Measurements from ENCODE around the gene KCNK7.

Gene KCNK7

DNA sequence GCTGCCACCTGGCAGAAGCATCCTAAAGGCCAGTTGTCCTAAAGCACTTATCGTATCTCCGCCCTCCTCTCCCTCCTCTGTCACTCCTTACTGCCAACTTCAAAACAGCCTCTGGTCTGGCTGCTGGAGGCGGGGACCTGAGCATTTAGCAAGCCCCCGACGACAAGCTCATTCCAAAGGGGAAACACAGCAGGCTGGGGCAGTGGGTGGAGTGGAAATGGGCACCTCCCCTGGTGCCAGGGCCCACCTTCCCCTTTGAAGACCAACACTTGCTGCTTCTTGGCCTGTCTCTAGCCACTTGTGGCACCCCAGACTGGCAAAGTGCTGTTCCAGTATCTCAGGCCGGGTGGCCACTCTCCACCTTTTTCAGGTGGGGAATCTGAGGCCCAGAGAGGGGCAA is 14.8 kb upstream of the KCNK7 start:
- DNase-seq: no peak

DNA sequence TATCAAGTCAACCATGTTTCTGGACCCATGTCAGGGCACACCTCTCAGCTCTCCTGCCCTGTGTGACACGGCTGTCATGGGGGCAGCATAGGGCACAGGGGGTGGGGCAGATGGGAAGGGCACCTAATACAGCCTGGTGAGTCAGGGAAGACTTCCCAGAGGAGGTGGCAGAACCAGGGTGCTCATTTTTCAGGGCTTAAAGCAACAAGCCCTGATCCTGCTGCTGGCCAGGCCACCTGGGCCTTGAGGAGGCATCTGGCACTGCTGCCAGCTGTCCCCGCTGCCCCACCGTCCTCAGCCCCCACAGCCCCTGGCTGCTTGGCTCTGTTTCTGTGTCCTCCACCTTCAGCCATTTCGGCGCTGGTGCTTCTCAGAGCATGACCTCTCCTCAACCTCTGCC is 14.1 kb upstream of the KCNK7 start:
- DNase-seq: no peak

DNA sequence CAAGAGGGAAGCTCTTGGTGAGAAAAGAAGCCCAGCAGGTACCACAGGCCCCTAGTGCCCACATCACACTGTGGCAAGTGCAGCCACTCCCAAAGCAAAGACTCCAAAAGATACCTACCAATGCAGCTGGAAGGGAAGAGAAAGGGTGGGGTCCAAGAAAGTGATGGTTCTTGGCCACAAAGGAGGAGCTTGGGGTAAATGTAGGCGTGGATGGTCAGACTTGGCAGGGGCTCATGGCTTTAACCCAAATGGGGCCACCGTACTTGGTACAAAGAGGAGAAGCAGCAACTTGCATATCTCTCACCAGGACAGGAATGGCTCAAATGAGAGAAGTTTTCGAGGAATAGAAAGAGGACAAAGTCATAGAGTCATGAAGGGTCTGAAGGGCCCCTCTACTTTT is 13.6 kb upstream of the KCNK7 start:
- no peak for DNase-seq

DNA sequence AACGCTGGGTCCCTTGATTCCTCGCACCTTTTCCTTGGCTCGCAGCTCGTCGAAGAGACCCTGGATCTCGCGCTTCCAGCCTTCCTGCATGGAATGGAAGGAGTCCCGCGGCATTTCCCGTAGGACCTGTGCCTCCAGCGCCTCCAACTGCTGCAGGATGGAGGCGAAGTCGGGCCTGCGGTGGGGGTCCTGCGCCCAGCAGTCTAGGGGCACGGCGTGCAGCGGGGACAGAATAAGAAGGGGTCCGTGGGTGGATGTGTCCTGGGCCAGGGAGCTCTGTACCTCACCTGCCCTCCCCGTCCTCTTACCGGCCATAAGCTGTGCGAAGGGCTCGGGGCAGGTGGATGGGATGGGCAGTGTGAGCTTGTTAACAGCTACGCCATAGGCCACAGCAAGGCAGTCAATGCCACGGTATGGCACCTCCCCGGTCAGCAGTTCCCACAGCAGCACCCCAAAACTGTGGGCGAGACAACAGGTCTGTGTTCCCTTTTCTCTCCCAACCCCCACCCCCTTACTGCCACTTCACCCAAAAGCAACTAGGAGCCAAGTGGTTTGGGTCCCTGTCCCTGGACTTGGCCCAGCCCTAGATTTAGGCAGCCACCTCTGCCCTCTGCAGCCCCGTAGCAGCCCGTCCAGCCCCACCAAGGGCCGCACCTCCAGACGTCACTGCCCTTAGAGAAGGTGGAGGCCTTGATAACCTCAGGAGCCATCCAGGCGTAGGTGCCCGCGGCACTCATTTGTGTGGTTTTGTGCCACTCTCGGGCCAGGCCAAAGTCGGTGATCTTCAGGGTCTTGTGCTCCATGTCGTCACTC is 12.2 kb upstream of the KCNK7 start:
- DNase-seq: no peak

DNA sequence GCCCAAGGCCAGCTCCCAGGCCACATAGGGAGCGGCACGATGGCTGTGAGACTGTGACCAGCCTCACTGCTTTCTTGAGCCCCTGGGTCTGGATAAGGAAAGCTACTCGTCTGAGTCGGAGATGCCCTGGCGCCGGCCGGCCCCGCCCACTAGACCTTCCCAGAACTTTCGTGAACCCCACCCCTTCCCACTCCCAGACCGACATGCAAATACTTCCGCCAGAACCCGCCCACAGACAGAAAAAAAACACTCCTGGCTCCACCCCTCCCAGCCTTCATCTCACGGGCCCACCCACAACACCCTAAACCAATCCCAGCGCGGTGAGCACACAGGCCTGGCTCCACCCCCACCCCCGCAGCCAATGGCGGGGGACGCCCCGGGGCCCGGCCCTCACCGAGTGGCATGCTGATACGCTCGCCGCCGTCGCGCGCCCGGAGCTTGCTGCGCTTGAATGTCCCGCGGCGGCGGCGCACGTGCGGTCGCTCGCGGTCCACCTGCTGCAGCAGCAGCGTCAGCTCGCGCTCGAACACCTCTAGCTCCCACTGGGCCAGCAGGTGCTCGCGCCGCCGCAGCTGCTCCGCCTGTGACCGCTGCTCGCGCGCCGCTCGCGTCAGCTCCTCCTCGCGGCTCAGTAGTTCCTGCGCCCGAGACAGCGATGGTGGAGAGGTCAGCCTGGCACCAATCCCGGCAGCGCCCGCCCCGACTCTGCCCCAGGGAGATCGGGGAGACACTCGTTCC is 11.4 kb upstream of the KCNK7 start:
- DNase-seq: peak; percentile 13

DNA sequence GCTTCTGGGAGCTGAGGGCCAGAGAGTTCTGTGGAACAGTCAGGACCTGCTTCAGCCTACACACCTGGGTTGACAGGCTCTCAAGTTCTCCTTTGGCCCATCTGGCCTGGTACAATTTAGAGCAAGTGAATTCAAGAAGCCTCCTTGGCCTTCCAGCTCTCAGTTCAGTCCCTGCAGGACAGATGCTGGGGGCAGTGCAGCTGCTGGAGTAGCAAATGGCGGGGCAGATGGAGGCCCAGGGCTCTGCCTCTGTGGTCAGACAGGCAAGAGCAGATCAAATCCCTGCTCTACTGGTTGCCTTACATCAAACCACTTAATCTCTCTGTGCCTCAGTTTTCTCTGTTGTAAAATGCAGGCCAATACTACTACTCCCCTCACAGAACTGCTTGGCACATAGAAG is 8.7 kb upstream of the KCNK7 start:
- DNase-seq: no peak

DNA sequence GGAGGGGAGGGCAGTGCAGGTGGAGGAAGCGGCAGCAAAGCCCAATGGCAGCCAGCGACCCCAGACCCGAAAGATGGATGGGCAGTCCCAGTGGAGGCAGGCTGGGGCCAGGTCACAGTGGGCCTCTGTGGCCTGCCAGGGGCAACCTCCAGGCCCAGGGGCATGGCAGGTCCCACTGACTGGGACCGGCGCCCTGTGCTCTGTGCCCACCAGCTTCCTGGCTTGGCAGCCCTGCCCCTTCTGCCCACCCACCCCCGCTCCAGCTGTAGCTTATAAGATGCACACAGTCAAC is 4.3 kb upstream of the KCNK7 start:
- no peak for DNase-seq

DNA sequence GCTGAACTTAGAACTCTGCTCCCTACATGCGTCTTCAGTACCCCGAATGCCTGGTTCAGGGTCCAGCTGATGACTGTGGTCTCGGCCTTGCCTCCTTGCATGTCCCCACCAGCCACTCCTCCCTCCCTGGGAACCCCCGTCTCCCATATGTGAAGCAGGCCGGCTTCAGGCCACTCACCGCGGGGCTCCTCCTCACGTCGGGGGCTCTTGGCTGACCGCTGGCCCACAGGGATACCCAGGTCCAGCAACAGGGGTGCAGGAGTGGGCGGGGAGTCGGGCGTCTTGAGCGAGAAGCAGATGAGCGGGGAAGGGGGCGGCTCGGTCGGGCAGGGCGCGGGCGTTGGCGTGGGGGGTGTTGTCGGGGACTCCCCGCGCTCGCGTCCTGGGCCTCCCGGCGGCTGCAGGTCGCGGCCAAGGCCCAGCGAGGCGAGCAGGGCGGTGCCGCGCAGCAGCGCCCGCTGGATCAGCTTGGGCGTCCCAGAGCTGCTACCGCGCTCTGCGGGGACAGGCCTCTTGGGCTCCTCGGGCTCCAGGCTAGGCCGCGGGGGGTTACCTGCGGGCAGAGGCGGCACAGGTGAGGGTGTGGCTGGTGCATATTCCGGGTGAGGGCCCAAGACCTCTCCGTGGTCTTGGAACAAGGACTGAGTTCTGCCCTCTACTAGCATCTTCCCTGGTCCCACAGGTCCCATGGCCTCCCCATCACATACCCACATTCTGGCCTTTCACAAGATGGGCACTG is 3.8 kb upstream of the KCNK7 start:
- no peak for DNase-seq

DNA sequence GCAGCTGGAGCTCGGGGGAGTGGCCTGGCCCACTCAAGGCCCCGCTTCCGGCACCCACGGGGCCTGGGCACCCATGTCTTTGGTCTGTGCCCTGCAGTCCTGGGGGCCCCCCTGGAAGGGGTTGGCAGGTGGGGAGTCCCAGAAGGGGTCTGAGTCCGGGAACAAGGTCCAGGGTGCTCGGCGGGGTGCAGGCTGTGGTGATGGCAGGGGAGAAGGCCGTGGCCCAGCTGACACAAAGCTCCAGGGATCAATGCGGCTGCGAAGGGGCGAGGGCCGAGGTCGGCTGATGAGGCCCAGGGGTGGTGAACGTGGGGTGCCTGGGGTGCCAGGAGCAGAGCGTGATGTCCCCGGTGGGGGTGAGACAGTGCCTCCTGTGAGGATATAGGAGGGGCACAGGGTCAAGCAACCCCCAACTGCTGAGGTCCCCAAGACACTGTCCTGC is 2.7 kb upstream of the KCNK7 start:
- no peak for DNase-seq

DNA sequence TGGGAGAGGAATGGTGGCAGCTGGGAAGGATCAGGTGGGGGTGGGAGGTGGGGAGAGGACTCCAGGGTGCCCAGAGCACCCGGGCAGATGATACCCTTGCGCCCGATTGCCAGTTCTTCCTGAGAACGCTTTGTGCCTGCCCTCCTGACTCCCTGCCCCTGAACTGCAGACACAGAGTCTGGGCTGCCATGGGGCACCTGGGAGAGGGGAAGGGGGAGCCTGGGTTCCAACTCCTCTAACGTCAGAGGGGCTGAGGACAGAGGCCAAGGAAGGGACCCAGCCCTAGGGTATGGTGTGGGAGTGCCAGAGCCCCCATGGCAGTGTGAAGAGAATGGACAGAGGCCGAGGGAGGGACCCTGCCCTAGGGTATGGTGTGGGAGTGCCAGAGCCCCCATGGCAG is 920 bp upstream of the KCNK7 start:
- DNase-seq: no peak

DNA sequence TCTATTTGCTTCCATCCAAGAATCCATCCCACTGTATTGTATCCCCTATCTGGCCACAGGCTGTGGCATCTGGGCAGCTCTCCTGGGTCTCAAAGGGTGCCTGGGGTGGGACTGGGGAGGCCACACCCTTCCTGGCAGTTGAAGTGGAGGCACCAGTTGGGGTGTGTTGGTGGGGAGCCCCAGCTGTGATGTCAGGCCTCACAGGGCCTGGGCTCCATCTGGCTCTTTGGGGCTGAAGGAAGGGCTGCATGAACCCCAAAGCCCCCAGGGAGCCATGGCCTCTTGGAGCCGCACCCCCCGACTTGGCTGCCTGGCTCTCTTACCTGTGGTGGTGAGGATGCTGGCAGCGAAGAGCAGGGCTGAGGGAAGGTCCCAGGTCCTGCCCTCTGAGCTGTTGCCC is 469 bp downstream of the KCNK7 start:
- DNase-seq: no peak

DNA sequence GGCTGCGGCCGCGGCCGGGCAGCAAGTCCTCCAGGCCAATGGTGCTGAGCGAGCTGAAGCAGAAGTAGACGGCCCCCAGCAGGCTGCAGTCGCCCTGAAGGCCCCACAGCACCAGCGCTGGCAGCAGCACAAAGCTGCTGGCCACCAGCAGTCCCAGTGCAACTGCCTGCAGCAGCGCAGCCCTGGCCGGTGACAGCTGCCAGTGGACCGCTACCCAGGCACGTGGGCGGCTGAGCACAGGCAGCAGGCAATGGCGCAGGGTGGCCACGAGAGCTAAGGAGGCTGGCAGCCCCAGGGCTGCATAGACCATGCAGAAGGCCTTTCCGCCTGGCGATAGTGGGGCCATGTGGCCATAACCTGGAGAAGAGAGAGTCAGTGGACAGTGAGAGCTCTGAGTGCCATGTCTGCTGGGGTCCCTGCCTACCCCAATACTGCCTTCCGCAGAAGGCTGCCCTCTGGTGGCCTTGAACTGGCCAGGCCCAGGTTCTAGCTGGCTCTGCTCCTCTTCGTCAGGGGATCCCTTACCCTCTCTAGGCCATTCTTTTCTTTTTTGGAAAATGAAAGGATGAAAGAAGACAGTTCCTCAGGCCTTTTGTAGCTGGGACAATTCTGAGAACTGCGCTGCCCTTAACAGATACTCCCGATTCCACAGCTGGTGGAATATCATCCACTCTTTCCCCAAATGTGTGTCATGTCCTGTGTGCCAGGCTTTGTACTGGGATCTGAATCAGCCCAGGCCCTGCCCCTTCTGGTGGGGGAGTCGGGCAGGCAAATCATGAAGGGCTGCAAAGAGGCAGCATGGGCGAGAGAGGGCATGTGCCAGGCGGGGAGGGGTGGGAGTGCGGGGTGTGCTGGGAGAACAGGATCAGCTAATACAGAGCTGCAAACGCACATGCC is 1.8 kb downstream of the KCNK7 start:
- DNase-seq: no peak

DNA sequence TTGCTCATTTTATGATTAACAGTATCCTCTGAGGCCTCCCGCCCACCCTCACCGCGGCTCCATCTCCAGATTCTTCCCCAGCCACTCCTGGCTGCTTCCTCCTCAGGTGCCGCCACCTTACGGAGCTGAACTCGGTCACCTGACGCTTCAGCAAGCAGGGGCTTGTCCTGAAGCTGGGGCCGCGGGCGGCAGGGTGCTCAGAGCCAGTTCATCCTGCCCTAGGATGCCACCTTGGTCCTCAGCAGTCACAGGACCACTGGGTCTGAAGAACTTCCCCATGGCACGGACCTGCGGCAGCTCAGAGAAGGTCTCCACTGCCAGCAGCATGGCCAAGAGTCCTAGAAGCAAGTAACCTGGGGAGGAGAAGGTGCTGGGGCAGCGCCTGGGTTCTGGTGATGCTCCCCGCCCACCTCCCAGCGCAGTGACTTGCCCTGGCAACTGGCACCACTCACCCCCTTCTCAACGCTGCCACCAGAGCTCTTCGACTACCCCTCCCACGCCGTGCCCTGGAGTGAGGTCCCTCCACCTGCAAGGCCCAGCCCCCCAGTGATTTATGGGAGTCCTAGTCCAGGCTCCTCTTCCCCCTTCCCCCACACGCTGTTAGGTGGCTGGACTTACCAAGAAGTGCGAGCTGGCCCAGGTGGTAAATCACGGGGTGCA is 2.6 kb downstream of the KCNK7 start:
- DNase-seq: no peak

DNA sequence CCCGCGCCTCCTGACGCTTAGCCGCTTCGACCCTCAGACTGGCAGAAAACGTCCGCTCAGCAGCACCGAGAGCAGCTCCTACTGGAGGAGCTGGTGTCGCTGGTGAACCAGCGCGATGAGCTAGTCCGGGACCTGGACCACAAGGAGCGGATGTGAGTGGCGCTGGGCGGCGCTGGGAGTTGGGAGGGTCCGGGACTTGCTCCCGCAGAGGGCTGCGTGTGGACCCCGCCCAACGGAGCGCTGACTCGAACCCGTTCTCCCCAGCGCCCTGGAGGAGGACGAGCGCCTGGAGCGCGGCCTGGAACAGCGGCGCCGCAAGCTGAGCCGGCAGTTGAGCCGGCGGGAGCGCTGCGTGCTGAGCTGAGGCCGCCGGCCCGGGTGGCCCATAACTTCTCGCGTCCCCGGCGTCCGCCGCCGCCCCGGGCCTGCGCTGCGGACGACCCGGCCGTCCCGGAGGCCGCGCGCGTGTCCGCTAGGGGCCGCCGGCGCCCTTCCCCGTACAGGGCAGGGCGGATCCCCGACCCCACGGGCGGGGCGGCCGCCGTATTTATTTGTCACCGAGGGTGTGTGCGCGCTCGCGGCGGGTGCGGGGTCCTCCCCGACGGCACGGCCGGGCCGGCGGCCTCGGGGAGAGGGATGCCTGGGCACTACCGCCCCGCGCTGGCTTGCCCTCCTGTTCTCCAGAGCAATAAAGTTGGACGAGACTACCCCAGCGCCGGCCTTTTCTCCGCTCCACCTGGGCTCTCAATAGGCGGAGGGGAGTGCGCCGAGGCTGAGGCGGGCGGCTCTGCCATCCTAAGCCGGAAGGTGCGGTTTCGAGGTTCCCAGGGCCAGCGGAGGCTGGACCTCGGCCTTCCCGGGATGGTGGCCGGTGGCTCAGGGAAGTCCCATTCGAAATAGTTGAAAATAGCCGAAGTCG is 3.4 kb downstream of the KCNK7 start:
- no peak for DNase-seq

DNA sequence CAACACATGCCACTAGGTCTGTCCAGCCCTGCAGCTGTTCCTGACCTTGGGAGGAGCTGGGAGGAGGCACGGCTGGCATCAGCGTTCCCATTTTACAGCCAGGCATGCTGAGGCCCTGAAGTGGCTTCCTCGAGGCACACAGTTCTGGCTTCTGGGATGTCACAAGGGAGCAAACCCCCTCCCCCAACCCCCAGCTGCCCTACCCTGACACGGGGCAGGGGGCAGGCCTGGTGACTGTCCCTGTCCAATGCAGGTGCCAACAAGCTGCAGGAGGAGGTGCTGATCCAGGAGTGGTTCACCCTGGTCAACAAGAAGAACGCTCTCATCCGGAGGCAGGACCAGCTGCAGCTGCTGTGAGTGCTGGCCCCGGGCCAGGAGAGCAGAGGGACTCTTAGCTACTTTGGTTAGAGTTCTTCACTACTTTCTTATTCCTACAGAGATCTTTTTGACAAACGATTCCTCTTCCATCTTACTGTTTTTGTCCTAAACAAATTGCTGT is 5.3 kb downstream of the KCNK7 start:
- no peak for DNase-seq

DNA sequence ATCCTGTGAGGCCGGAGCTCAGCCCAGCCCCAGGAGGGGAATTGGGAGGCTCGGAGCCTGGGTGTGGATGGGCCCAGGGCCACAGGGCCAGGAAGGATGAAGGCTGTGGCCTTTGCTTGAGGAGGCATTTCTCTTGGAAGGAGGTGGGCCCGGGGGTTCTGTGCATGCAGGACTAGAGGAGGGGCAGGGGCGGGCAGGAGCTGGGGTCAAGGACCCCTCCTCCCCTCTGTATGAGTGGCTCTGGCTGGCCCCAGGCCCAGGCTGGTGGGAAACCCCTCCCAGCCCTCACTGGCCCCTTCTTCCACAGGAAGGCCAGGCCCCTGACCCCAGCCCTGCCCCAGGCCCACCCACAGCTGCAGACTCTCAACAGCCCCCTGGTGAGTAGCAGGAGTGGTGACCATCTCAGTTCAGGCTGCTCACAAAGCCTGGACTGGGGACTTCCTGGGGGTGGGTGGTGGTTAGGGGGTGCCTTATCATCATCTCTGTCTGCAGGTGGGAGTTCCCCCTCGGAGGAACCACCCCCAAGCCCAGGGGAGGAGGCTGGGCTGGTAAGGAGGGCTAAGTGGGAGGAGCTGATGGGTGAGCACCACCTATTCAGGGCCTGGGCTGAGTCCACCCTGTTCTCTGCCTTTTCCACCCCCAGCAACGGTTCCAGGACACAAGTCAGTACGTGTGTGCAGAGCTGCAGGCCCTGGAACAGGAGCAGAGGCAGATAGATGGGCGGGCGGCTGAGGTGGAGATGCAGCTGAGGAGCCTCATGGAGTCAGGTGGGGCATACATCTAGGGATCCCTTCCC is 6.0 kb downstream of the KCNK7 start:
- DNase-seq: no peak

DNA sequence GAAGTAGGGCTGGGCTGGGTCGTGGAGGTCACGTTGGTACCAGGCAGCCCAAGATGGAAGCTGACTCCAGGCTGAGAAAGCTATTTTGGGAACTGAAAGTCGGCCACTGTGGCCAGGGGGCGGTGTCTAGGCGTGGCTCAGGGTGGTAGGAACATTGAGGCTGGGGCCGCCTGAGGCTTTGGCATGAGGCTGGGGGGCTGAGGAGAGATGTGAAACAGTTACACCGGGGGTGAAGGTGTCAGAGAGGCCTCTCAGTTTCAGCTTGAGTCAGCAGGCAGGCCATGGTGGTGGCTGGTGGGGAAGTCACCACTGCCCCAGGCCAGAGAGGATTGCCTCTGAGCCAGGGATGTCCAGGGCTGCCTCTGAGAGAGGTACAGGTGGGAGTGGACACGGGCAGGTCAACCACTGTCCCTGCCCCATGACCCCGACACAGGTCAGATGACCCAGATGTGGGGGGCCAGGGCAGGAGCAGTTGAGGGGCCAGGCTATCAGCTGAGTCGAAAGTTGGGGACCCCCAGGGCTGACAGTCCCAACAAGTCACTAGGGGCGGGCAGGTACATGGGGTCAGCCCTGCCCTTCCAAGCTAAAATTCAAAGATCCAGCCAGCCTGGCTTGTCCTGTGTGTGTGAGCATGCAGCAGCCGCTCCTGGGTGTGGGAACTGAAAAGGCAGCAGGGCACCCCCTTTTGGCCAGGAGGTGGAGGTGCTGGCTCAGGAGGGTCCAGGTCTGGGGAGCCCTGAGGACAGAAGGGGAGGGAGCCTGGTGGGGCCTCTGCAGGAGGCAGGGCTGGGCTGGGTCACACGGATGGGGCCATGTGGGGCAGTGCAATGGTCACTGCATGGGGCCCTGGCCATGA is 7.2 kb downstream of the KCNK7 start:
- DNase-seq: peak; percentile 45

DNA sequence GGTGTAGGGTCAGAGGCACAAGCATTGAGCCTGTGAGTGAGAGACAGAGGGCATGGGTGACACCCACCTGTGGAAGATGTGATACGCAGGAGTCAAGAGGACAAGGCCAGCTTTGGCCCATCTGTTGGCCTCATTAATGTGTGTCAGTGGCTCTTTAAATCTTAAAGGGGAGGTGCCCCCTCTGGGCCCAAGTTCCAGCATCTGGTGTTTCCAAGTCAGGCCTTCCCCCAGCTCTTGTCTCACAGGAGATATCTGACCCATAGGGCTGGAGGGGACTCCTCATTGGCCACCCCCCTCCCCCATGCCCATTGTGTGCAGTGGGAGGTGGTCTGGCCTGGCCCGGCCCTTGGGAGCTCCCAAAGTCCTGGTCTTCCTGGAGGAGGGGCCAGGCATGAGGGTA is 8.9 kb downstream of the KCNK7 start:
- no peak for DNase-seq

DNA sequence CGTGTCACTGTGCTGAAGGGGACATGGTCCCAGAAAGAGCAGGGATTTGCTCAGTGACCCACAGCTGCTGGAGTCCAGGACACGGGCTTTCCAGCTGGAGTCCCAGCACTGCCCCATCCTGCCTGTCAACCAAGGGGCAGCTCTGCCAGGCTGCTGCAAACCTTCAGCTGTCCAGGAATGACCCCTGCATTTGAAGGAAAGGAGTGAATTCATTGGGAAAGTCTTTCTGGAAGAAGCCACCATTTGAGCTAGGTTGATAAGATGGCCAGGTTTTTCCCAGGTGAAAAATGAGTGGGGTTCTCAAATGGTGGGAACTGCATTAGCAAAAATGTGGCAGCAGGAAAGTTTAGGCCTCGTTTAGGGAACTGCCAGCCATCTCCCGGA is 9.4 kb downstream of the KCNK7 start:
- DNase-seq: no peak

All from NCI-H226 (cell line).